ENCODE data around the gene NGB.
A peak's percentile ranks its signal among the peaks of the same experiment; 100 is the strongest.

GRCh38 chr14:77320238-77320935 lies 49.4 kb upstream of the NGB start, which contains the start of gene POMT2:
- peak; percentile 51 to 90 (median 79) for TF ChIP-seq CTCF (IDR thresholded peaks at IDR 0.05)
- TF ChIP-seq POLR2A (IDR thresholded peaks at IDR 0.05): peak; percentile 32 to 70
